Stimulated activated CD4-positive, alpha-beta T cell treated with anti-CD3 and anti-CD28 coated beads, TNF-alpha, amount 100 ng/mL, for 48 hours (primary cell): Measurements from ENCODE around the gene DNPH1.

ENCODE experiments used
- DNase-seq, 3 donors: peaks; one replicate each; pipeline ENCODE4 v3.0.0-alpha.2; 2020; ENCODE audit warnings: low read depth in 3 of 3

Gene DNPH1

DNA sequence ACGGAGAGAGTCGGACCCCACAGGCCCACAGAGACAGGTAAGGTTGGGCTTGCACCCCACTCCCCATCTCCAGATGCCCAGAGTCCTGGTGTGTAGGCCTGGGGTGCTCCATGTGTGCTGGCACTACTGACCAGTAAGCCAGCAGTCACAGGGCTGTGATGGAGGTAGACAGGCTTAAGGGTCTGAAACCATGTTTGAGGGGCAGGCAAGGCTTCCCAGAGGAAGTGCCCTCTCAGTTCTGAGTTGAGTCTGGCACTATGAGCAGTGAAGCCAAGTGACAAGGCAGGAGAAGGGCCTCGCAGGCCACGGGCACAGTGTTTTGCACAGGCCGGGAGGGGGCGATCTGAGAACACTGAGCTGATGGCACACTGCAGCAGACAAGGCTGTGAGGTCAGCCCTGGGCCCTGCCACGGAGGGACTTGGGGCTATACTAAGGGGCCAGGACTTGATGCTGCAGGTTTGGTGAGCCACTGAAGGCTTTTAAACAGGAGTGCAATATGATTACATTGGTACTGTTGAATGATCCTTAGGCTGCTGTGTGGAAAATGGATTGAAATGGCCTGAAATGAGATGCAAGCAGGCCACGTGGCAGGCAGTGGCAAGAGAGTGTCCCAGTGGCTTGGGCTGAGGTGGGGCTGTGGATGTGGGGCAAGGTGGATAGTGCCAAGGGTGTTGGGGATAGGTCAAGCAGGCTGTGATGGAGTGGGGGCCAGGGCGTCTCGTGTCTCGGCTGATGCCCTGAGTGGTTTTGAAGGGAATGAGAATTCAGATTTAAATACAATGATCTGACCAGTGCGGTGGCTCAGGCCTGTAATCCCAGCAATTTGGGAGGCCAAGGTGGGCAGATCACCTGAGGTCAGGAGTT, 34.3 kb upstream of the DNPH1 start:
- DNase-seq, result peak; percentile 66 to 76 (median 69)

DNA sequence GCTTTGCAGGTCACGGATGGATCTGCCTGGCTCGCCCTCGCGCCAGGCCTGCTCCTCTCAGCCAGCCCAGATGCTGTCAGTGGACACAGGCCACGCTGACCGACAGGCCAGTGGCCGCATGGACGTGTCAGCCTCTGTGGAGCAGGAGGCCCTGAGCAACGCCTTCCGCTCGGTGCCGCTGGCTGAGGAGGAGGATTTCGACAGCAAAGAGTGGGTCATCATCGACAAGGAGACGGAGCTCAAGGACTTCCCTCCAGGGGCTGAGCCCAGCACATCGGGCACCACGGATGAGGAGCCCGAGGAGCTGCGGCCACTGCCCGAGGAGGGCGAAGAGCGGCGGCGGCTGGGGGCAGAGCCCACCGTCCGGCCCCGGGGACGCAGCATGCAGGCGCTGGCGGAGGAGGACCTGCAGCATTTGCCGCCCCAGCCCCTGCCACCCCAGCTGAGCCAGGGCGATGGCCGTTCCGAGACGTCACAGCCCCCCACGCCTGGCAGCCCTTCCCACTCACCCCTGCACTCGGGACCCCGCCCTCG, 33.6 kb upstream of the DNPH1 start:
- no peak for DNase-seq

DNA sequence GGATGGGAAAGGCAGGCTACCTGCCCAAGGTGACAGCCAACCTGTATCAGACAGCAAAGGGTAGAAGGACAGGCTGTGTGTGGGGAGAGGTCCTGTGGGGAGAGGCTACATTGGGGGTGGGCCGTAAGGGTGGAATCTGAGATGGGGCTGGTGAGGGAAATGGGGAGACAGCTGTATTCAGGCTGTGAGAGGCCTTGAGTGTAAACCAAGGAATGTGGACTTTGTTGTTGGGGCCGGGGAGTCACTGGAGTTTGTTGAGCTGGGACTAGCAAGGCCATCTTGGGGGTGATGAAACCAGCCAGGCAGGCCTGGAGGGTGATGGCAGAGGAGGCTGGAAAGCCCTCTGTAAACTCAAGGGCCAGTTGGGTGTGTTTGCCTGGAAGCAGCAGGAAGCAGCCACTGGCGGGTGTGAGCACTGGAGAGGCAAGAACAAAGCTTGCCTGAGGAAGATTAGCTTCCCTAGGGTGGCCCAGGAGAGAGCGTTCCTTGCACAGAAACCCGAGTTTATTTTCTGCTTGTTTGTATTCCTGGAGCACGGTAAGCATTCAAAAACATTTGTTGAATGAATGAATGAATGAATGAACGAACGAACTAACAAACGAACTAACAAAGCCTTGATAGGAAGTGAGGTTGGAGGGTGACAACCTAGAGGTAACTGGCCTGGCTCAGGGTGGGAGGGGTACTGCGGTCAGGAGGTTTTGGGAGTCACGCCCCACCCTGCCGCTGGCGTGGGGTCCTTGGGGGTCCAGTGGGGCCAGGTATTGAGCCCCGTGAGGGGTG, 32.9 kb upstream of the DNPH1 start:
- no peak for DNase-seq

DNA sequence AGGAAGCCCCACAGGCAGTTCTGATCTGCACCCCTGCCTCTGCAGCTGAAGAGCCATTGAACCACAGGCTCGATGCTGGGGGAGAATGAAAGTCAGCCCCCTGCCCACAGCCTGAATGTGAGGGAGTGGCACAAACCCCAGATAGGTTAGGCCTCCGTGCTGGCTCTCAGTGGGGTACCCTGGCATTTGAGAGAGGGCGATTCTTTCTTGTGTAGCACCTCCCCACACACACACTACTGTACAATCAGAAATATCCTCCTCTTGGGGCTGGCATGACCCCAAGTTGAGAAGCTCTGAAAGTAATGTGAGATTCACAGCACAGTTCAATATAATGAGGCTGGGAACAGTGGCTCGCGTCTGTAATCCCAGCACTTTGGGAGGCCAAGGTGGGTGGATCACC, 31.9 kb upstream of the DNPH1 start:
- DNase-seq, result no peak

DNA sequence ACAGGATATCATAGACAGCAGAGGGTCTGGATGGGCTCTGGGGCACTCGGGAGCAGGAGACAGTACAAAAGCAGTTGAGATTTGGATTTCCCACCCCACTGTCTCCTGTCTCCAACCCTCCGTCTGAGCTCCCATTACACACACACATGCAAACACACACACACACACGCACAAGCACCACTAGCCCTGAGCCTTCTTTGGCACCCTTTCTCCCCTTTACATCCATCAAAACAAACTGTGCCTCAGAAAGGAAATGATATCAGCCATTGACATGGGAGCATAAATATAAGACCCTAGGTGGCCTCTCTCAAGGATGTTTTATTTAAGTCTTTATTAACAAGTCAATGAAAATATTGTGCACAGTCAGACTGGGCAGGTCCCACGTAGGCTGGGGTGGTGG, 31.5 kb upstream of the DNPH1 start:
- no peak for DNase-seq

DNA sequence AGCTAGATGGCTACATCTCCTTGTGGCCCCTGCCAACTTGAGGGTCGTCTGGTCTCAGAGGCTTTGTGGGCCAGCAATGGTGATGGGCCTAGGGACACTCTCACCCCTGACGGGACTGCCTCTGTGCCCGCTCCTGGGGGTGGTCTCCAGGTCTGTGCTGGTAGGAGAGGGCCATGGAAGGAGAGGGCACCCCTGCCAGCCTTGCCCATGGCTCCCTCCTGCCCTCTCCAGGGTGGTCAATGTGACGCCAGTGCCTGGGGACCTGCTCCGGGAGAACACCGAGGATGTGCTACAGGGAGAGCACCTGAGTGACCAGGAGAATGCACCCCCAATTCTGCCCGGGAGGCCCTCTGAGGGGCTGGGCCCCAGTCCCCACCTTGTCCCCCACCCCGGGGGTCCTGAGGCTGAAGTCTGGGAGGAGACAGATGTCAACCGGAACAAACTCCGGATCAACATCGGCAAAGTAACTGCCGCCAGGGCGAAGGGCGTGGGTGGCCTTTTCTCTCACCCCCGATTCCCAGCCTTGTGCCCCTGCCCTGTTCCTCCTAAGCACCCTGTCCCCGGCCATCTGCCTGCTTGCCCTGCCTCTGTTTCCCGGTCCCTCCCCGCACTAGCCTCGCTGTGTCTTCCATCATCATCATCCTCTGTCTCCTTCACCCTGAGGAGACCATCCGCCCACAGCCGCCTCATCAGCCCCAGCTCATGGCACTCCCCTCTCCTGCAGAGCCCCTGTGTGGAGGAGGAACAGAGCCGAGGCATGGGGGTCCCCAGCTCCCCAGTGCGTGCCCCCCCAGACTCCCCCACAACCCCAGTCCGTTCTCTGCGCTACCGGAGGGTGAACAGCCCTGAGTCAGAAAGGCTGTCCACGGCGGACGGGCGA, 29.8 kb upstream of the DNPH1 start:
- no peak for DNase-seq

DNA sequence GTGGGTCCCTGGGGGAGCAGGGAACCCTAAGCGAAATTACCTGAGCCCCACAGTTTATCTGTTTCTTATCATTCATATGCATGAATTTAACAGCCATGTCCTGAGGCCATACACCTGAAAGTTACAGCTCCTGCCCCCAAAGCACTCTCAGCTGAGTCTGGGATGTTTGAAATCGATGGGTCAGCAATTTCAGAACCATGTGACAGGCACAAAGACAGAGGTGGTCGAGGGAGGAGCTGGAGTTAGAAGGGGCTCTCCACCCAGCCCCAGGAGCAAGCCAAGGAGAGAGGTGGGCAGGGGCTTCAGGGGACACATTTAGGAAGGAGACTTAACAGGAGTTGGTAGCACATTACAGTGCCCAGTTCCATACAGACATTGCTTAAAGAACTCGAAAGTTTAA, 28.9 kb upstream of the DNPH1 start:
- no peak for DNase-seq

DNA sequence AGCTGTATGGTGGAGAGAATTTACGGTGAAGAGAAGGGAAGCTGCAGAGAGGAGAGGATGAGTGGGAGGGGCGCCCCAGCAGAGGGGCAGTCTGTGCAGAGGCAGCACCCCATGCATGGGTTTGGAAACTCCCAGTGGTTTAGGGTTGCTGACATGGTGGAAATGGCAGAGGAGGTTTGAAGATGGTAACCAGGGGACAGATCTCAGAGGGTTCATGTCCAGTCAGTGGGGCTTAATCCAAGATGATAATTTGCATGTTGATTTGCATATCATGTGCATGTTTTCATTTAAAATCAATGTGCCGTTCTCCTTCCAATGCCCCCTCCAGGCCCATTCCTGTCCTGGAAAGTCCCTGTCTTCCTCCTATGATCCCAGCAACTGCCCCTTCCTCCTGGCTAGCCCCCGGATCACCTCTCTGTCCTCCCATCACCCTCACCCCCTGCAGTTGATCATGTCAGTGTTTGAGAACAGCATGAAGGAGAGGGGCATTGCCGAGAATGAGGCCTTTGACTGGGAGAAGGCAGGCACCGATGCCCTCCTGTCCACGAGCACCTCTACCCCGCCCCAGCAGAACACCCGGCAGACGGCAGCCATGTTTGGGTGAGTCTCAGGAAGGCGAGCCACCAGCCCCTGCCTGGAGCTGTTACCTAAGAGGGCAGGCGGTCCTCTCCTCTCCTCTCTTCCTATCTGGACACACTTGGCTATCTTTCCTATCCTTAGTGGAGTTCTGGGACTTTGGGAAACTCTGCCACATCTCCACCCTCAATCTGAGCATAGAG, 28.3 kb upstream of the DNPH1 start:
- DNase-seq, result no peak

DNA sequence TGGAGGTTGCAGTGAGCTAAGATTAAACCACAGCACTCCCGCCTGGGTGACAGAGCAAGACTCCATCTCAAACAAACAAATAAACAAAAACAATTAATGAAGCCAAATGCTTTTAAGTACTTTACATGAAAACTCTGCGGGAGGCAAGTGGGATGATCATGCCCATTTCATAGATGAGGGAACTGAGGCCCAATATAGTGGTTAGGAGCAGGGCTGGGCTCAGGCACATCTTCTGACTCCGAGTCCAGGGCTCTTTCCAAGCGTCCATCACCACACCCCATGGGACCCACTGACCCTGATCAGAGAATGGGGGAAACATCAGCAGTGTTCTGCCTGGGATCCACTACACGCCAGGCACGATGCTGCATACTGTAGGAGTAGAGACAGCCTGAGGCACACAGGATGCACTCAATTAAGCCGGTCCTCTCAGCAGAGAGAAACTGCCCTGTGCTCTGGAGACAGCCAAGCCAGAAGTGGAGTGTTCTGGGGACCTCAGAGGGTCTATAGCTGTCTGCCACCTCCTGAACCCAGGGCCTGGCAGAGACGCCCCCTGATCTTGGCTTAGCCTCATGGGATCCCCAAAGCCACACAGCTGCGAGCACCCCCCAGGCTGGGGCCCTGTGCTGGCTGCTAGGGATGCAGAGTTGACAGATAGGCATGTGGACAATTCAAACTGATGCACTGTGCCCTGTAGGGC, 27.5 kb upstream of the DNPH1 start:
- no peak for DNase-seq

DNA sequence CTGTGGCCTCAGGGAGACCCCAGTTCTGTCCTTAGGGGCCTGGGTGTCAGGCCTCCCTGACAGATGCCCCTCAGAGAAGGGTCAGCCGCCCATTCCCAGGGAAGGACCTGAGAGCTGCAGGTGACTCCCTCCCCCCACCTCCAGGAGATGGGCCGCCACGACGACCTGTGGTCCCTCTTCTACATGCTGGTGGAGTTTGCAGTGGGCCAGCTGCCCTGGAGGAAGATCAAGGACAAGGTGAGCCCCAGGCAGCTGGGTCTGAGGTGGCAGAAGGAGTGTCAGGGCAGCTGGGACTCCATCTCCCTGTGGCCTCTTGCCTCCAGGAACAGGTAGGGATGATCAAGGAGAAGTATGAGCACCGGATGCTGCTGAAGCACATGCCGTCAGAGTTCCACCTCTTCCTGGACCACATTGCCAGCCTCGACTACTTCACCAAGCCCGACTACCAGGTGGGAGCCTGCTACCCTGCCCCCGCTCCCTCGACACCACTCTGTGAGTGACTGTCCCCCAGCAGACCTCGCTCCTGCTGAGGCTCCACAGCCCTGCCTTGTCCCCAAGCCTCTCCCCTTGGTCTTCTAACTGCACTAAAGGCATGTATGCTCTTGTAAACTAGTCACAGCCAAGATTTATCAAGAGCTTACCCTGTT, 26.2 kb upstream of the DNPH1 start:
- no peak for DNase-seq

DNA sequence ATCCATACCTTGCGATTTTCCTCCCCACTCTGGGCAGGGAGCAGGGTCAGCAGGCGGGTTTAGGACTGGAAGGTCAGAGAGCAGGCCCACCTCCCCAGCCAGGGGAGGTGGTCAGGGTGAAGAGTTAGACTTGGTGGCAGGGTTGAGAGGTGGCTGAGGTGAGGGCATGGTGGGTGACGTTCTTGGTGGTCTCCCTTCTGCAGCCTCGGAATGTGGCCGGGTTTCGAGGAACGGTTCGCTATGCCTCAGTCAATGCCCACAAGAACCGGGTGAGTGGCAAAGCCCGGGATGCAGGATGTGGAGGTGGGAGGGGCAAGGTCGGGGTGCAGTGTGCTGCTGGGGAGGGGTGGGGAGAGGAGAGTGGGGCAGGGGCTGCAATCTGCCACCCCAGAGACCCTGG, 25.6 kb upstream of the DNPH1 start:
- no peak for DNase-seq

DNA sequence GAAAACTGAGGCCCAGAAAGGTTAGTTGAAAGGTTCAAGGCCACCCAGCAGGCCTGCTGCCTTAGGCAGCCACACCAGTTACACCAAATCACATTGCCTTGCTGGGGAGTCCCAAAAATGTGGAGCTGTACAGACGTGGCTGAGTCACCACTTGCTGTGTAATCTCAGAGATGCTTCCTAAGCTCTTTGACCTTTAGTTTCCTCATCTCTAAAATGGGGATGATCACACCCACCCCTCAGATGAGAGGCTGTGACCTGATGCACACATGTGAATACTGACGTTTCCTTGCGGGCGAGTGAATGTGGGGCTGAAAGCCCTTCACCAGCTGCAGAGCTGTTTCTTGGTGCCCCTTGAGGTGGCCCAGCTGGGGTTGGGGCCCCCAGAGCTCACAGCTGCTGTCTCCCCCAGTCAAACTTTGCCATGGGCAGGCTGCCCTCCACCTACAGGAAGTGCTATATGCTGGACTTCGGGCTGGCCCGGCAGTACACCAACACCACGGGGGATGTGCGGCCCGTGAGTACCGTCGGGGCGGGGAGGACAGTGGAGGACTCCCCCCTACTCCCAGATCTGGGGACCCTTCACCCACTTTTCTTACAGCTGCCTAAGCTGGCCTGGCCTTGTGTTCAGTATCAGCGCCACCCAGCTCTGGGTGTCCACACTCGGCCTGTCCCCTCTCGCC, 25.0 kb upstream of the DNPH1 start:
- no peak for DNase-seq

DNA sequence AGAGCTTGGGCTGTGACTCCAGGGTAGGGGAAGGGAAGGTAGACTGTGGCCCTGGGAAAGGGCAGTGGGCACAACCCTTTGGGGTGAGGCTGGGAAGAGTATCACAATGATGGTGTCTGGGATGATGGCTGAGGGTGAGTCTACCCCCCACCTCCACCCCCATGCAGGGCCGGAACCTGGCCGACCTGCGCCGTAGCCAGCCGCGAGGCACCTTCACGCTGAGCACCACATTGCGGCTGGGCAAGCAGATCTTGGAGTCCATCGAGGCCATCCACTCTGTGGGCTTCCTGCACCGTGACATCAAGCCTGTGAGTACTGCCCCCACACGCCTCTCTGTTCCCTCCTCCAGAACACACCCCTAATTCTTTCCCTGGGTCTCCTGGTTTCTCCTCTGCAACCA, 24.1 kb upstream of the DNPH1 start:
- no peak for DNase-seq

DNA sequence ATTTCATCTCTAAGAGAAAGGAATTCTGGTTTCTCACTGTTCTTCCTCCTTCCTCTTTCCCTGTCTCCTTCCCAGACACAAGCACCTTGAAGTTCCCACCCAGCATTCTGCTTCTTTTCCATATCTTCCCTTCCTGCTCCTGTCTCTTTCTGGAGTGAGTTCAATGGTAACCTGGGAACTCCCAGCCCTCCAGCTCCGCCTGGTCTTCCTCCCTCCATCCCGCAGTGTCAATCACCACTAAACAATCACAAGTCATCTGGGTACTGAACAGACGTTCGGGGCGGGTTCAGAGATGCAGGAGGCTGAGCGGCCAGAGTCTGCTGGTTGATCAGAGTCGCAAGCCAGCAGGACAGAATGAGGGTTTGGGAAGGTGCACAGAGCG, 21.7 kb upstream of the DNPH1 start:
- DNase-seq, result no peak

DNA sequence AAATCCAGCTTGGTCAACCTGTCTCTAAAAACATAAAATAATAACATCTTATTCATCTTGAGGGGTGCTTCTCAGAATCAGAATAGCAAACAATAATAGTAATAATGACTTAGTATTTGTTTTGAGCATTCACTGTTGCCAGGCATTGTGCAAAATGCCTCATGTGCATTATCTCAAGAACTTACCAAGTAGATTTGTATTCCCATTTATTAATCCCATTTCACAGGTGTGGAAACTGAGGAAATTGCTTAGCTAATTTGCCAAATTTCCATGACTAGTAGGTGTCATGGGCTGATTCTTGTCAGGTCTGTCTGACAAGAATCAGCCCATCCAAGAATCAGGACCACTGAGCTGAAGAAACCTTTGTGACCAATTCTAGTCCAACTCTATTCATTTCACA, 19.5 kb upstream of the DNPH1 start:
- no peak for DNase-seq

DNA sequence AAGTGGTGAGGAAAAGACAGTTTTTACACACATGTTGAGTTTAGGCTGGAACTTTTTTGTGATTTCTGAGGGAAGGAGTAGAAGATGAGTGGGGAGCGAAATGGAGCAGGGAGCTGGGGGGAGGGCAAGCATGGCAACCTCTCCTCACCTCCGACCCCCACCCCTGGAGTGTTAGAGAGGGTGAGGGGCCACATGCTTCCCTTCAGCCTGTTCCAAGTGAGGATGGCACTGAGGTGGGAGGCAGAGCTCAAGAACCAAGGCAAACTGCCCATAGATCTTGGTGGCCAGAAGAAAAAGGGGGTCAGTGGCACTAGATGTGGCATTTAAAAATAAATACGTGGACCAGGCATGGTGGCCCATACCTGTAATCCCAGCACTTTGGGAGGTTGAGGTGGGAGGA, 18.8 kb upstream of the DNPH1 start:
- DNase-seq, result no peak

DNA sequence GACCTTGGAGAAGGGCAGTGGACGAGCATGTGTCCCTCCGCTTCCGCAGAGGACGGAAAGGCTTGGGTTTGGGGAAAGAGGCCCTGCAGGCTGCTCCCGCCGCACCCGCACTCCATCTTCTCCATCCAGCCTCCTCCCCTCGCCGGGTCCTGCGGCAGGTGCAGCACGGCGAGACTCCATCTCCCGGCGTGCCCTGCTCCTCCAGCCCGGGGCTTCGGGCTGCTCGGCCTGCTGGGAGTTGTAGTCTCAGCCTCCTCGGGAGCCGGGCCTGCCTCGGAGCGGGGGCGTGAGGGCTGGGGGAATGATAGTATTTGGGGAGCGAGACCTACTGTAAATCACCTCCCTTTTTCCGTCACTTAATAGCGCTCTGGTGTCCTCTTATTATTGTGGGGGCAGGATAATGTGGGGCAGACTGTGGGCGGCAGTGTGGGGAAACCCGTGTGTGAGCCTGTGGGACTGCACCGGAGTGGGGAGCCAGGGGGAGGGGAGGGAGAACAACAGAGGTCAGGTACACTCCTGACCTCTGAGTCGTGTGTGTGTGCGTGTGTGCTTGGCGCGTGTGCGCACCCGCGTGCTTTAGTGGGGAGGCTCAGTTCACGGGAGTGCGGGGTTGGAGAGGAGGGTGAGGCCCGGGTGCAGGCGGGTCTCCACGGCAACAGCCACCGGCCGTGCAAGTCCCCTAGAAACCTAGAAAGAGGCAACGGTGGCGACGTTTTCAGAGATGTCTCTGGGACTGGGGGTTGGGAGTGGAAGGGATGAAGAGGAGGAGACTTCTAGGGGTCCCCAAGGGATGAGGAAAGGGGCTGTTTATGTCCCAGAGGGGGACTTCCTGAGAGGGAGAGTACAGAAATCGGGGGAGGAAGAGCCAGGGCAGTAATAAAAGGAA, 18.1 kb upstream of the DNPH1 start:
- peak; percentile 71 to 80 (median 77) for DNase-seq

DNA sequence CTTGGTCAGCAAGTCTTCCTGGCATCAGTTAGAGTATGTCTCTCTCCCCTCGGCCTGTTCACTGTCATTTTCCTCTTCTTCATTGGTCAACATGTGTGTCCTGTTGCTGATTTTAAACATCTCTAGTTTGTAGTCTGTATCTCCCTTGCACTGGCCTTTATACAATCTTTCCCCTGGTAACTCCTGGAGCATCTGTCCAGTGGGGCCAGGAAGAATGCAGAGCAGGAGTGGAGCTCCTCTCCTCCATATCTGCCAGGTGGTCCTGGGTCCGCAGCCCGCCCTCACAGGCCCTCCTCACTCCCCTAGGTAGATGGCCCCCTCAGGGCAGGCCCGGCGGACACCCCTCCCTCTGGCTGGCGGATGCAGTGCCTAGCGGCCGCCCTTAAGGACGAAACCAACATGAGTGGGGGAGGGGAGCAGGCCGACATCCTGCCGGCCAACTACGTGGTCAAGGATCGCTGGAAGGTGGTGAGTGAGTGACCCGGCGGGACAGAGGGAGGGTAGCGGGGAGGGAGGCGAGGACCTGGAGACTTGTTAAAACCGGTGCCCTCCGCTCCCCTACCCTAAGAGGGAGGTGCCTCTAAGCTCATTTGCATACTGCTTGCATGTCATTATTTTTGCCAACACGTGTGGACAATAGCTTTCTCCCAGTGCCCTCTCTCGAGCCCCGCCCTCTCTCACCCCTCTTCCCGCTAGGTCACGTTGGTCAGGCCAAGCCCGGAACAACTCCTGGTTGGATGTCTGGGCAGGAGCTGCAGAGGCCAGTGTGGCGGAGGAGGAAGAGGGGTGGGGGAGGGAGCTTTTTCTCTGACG, 17.2 kb upstream of the DNPH1 start:
- DNase-seq, result no peak
